GM18508 (cell line): Measurements from ENCODE around the gene UPF1.
"Not testable (repeated sequence)": the region's sequence is repeated elsewhere in the genome, so short reads cannot be mapped to it uniquely, and the experiment has no call there.

Experiments used
- ATAC-seq: cut with Tn5 transposase; IDR thresholded peaks from one replicate; pipeline ENCODE4 v1.9.1; 2021; ENCODE audit warnings: moderate number of reproducible peaks; ENCODE audit not compliant: insufficient read depth, unreplicated experiment

The UPF1 gene

DNA sequence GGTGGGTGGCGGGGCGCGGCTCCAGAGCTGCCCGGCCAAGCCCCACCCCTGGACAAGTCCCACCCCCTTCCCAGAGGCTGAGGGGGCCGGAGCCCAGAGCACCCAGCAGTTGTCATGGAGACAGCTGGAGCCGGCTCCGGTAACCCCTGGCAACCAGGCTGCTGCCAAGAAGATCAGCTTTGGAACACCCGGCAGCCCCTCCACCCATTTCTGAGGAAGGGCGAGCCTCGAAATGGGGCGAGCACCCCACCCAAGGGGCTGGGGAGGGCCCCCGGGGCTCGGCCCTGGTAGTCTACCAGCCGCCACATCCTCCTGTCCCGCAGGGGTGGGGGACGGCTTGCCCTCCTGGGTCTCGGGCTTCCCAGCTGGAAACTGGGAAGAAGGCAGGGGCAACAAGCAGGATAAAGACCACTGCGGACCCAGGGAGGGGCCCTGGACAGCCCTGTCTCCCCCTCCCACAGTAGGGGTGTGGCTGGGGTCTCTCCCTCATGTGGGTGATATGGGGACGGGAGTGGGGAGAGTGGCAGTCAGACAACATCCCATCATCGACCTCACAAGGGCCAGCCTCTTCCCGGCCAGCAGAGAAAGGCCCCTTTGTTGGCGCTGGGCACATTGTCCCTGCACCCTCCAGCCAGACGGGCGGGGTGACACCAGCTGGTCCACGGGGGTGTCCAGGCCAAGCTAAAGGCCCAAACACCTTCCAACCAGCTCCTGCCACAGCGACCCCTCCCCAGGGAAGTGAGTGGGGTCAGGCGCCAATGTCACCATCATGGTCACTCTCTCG, 62.7 kb downstream of the UPF1 start:
- ATAC-seq, result no peak

DNA sequence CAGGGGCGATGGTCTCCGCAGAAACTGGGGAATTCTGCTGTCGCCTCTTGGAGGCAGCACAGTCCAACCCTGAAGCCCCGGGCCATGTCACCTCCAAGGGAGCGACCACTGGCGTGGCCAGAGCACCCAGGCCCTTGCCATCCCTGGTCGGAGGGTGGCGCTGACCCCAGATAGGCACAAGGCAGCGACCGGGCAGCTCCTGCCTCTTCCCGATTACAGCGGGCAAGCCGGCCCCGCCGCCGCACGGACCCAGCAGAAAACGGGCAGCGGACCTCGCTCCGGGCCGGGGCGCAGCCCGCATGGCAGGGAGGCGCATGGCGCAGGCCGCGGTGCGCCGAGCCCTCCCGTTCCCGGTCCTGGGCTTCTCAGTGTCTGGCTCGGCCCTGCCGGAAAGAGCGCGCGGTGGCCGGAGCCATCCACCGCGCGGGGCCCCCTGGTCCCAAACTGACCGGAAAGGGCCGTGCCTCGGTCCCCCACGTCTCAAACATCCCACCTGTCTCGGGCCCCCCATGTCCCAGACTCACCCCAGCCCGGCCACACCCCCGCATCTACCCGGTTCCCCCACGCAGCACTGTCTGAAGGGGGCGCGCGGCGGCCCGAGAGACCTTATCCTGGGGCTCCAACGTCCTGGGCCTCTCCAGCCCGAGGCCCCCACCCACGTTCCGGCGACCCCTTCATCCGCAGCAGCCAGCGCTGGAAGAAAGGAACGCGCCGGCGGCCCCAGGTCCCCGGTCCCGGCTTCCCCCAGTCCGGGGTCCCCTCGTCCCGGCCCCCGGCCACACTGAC, 63.5 kb downstream of the UPF1 start:
- ATAC-seq, result no peak

DNA sequence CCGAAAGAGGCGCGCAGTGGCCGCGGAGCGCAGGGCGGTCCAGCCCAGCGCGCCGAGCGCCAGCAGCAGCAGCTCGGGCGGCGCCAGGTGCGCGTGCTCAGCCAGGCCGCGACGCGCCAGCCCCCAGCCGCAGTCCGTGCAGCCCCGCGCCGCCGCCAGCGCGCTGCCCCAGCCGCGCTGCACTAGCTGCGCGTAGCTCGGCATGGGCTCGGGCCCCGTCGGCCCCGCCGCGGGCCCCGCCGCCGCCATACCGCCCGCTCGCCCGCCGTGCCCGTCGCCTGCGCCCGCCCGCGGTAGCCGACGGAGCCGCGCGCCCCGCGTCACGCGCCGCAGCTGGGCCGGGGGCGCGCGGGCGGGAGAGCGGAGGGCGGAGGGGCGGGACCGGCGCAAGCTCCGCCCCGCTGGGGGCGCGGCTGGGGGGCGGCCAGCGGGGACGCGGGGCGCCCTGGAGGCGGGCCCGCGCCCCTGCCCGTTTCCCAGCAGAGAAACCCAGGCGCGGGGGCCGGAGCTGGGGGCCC, 64.1 kb downstream of the UPF1 start, which contains the start of gene CERS1:
TSS of gene CERS1 (minus strand) at position 335 of the 518 bp plus-strand sequence. CDS start at position 249, 86 bp downstream.
- ATAC-seq, result no peak

DNA sequence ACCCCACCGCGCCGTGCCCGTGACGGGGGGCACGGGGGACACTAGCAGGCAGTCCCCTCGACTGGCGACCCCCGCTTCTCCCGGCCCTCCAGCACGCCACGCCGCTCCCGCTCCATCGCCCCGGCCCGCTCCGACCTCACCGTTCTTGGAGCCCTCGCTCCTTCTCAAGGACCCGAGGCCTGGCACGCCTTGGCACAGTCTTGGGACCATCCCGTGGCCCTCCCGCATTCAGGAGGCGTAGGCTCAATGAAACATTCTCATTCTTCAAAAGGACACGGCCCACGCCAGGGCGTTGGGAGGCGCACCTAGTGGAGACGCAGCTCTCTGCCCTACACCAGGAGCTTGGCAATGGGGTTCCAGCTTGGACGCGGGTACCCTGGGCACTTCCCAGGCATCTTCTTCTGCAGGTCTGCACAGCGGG, 64.7 kb downstream of the UPF1 start:
- ATAC-seq, result no peak

DNA sequence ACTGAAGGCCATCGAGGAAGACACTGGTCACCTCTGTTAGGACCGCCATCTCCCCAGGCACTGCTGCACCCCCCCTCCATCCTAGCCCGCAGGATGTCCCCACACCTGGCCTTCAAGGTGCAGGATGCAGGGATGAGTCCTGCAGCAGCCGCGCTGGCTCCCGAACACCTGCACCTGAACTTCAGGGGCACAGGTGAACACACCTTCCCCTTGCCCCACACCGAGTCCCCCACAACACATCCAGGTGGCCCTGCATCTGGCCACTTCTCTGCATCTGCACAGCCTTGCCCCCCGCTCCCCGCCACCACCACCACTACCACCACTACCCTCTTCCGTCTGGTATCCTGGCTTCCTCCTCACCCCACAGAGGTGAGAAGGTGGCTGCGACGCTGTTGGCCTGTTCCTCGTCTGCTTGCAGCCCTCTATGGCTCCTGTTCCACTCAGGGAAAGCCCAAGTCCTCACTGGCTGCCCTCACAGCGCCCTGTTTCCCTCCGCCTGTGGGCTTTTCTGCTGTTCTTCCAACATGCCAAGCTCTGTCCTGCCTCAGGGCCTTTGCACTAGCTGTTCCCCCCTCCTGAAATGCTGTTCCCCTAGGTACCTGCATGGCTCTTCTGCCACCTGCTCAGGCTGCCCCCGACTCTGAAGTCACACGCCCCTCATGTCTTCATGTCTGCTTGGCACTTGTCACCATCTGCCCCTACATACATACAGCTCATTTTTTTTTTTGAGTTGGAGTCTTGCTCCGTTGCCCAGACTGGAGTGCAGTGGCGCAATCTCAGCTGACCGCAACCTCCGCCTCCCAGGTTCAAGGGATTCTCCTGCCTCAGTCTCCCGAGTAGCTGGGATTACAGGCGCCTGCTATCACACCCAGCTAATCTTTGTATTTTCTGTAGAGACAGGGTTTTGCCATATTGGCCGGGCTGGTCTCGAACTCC, 65.6 kb downstream of the UPF1 start:
- no peak for ATAC-seq

DNA sequence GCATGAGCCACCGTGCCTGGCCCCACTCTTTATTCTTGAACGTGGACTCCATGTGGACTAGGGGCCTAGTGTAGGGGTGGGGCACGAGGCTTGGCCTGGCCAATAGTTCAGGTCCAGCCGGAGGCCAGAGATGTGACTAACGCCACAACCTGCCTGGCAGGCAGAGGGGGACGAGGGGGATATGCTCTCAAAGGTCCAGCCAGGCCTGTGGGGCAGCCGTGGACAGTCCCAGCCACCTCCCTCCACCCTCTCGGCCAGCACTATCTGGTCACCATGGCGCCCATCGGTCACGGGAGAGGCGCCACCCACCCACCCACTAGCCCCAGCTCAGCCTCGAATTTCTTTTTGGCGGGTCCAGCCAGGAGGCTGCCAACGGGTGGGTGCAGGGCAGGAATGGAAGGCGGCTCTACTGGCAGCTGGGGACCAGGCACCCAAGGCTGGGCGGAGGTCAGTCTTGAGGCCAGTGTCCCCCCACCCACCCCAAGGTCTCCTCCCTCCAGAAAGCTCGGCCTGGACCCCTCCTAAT, 66.4 kb downstream of the UPF1 start:
- no peak for ATAC-seq

DNA sequence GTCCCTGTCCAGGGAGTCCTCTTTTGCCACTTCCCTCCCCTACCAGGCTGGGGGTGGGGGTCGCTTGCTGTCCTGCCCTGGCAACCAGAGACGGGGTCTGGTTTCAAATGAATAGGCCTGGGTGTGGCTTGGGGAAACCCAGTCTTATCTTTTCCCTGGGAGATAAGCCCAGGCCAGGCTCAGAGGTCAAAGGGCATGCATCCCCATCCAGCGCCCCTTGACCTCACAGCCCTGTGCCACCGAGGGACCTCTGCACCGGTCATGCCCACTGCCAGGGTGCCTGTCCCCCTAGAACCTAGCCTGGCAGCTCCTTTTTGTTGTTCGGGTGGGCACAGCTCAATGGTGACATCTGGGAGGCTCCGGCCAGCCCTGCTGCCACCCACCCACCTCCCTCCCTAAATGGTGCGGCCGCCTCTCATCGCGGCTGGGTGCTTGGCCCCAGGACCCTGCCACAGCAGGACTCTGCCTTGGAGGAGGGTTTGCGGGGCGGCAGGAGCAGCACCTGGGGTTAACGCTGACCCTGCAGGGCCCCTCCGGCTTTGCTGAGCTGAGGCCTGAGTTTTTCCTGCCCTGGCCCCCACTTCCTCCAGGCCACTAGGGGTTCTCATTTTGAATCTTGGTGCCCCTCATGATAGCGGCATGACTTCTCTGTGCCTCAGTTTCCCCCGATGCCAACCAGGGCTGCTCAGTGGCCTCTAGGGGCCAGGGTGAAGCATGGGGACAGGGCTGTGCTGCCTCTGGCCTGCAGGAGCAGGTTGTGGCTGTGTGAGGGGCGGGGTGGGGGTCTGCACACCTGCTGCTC, 67.0 kb downstream of the UPF1 start:
- no peak for ATAC-seq

DNA sequence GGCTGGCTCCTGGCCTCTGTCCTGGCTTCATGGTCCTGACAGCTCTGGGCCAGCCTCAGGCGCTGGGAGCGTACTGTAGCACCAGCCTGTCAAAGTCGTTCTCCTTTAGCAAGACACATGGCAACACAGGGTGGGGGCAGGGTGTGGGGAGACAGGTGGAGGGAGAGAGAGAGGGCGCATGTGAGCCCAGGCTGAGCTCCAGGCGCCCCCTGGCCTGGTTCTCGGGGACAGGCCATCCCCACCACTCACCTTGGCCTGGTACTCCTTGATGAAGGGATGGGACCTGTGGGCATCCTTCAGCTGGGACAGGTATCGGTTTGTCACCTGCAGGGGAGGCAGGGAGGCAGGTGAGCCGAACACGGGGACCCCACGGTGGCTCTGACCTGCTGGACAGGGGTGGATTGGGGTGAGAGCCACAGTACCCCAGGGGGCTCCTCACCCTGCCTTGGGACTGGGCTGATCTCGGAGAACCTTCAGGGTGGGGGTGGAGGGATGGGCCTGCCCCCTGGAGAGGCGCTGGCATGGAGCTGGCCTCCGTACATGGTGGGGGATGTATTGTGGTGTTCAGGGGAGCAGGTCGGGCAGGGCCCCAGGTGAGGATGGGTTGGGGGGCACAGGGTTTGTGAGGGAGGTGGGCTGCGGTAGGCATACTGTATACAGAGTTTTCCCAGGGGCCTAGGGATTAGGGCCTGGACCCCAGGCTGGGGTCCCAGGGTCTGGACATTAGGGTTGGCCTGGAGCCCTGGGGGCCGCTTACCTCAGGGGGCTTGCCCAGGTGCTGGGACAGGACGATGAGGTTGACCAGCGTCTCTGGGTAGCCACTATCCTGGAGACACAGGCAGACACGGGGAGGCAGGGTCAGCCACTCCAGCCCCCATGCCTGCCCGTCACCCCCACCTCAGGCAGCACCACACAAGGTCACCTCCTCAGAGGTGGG, 68.1 kb downstream of the UPF1 start:
- ATAC-seq, result no peak

DNA sequence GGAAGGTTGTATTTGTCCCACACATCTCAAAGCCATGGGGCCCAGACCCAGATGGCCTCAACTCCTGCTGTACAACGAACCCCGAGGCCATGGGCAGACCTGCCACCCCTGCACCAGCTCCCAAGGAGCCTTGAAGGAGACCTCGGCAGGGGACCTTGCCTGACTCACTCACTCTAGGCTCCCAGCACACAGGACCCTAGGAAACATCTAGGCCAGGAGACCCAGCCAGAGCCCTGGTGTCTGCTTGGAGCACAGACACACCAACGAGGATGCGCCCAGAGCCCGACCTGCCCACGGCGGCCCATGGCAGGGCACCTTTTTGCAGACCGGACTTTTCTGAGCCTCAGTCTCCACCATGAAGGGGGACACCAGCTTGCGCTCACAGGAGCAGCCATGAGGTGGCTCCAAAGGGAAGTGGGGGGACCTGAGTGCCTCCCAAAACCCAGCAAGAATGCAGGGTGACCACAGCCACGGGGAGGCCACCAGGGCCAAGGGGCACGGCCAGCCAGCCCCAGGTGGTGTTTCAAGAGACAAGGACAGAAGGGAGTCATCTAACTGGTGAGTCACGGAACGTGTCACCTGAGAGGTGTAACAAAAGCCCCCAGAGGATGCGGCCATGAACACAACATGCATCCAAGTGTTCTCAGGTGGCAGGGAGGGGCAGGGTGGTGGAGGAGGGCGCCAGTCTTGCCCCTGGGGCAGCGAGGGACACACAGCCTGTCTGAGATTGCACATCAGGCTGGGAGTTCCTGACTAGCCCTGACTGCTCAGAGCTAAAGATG, 69.1 kb downstream of the UPF1 start:
- no peak for ATAC-seq

DNA sequence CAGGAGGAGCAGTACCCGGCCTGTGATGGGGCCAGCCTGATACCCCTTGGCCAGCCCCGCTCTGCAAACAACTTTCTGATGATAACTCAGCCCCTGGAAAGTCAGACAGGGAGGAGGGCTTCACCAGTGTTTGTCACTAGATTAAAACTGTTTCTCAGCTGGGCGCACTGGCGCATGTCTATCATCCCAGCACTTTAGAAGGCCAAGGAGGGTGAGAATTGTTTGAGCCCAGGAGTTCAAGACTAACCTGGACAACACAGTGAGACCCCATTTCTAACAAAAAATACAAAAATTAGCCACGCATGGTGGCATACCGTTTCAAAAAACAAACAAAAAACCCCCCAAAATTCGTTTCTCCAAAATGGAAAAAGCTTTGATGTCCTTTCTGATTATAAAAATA, 69.7 kb downstream of the UPF1 start:
- ATAC-seq, result no peak

DNA sequence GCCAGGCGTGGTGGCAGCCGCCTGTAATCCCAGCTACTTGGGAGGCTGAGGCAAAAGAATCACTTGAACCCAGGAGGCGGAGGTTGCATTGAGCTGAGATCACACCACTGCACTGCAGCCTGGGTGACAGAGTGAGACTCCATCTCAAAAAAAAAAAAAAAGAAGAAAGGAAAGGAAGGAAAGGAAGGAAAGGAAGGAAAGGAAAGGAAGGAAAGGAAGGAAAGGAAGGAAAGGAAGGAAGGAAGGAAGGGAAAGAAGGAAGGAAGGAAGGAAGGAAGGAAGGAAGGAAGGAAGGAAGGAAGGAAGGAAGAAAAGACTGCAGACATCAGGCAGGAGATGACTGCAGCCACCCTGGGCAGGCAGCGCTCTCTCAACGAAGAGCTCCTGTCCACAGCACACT, 70.8 kb downstream of the UPF1 start:
- ATAC-seq, result not testable (repeated sequence)

DNA sequence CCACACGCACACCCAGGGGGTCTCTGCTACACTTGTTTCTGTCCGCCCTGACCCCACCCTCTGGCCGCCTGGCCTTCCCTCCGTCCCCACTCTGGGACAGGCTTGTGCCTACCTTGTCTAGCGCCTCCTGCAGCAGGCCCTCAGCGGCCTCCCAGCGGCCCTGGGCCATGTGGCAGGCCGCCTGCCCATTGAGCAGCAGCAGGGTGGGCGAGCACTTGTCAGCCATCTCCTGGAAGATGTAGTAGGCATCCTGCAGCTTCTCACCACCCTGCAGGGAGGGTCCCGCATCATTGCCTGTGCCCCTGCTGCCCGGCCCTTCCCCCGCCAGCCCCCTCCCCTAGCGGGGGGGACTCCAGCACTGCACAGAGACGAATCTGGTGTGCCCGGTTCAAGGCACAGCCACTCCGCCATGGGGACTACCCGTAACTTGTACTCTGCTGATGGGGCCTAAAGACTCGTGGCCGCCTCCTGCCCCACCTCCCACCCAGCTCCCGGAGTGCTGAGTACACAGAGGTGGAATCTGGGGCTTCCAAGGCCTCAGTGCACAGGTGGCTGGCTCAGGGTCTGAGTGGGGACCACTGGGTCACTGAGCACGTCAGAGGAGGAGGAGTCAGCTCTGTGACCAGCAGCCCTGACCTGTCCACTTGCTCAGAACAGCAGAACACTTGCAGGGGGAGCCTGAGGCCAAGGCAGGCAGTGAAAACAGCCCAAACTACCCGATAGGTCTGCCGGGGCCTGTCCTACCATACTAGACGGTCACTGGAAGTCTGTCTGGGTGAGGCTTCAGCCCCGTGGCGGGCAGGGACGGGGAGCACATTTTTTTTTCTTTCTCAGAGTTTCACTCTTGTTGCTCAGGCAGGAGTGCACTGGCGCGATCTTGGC, 71.6 kb downstream of the UPF1 start:
- no peak for ATAC-seq

DNA sequence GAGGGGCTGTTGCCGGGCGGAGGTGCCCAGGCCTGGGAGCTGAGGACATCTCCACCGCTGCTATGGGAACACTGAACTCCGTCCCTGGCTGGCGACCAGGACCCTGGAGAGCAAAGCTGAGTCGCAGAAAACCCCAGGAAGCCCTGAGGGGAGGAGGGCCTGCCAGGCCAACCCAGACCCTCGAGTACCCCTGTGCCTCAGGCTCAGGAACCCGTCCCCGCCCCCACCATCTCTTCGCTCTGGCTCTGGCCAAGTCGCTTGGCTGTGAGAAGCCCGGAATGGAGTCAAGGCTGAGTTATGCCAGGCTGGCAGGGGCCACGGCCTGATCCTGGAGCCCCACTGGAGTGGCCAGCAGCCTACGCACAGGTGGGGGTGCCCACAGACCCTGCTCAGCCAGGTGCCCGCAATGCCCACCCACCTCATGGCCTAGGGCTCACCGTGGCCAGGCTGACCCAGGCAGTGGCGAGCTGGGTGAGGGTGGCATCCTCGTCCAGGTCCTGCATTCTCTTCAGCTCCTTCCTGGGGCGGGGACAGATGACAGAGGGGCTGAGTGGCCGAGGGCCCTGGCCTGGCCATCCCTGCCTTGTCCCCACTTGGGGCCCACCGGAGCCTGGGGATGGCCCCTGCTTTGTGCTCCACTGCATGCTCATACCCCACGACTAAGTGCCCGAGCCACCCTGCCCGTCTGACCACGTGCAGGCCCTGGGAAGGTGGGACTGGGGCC, 72.7 kb downstream of the UPF1 start:
- ATAC-seq, result no peak

DNA sequence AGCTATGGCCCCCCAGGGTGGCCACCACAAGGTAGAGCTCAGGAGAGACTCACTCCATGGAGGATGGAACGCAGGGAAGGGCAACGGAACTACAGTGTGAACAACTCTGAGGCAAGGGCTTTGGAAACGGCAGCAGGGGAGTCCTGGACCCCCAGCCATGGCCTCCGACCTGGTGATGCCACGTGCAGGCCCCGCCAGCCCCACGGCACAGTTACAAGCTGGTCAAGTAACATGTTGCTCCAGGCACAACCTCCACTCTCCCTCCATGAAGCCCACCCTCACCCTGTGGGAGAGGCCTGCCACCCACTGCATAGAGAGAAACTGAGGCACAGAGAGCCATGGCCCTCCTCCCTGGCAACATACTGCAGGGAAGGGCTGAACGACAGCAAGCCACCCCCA, 73.3 kb downstream of the UPF1 start:
- no peak for ATAC-seq

DNA sequence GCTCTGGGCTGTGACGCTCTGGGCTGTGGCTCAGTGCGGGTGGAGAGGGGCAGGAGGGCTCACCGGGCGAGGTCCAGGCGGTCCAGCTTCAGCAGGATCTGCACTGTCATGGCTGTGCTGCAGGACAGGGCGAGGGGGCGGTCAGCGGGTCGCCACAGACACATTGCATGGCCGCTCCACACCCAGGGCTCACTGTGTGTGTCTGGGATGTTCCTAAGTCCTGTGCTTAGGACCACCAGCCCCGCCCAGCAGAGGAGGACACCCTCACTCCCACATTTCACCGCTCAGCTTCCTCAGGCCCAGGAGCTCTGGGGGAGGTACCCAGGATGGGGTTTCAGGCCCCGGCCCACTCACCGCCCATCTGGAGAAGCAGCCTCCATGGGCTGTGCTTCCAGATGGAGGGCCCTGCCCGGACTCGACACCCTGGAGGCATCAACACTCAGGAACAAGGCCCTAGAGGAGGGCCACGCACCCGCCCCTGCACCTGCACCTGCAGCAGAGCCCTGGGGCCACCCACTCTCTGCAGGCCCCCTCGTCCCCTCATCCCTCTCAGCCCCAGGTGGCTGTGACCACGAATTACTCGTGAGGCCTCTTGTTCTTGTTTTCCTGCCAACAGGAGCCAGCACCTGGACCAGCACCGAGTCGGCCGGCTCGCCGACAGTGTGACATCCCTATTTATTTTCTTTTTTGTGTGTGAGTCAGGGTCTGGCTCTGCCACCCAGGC, 73.9 kb downstream of the UPF1 start:
- ATAC-seq, result no peak
